ENCODE results near the gene LRRTM4.
"Not testable (repeated sequence)": the region's sequence is repeated elsewhere in the genome, so short reads cannot be mapped to it uniquely, and the experiment has no call there.

The LRRTM4 gene

GRCh38 chr2:77046339-77046738 lies 475.8 kb downstream of the LRRTM4 start:
- no peak for DNase-seq

- DNase-seq, result not testable (repeated sequence)
Observed at GRCh38 chr2:77045456-77045855, 476.7 kb downstream of the LRRTM4 start.

GRCh38 chr2:77034445-77034844 lies 487.7 kb downstream of the LRRTM4 start:
- no peak for DNase-seq

GRCh38 chr2:77029237-77029636 lies 492.9 kb downstream of the LRRTM4 start:
- DNase-seq, result not testable (repeated sequence)

- no peak for DNase-seq
Observed at GRCh38 chr2:77028032-77028600, 494.1 kb downstream of the LRRTM4 start.

GRCh38 chr2:77025714-77026113 lies 496.5 kb downstream of the LRRTM4 start:
- DNase-seq, result no peak

- DNase-seq, result no peak
Observed at GRCh38 chr2:77021161-77021560, 501.0 kb downstream of the LRRTM4 start.

GRCh38 chr2:77018219-77018618 lies 504.0 kb downstream of the LRRTM4 start:
- no peak for DNase-seq

- no peak for DNase-seq
Observed at GRCh38 chr2:77017355-77017745, 504.8 kb downstream of the LRRTM4 start.

- no peak for DNase-seq
Observed at GRCh38 chr2:77016443-77017354, 505.5 kb downstream of the LRRTM4 start.

- DNase-seq, result no peak
Observed at GRCh38 chr2:77013953-77014352, 508.2 kb downstream of the LRRTM4 start.

GRCh38 chr2:77013457-77013856 lies 508.7 kb downstream of the LRRTM4 start:
- DNase-seq, result no peak

- DNase-seq, result no peak
Observed at GRCh38 chr2:77009307-77009706, 512.9 kb downstream of the LRRTM4 start.

- no peak for DNase-seq
Observed at GRCh38 chr2:77008853-77009252, 513.3 kb downstream of the LRRTM4 start.

GRCh38 chr2:77007686-77008085 lies 514.5 kb downstream of the LRRTM4 start:
- DNase-seq, result no peak

GRCh38 chr2:77005522-77005921 lies 516.7 kb downstream of the LRRTM4 start:
- DNase-seq, result no peak

- DNase-seq, result no peak
Observed at GRCh38 chr2:77001895-77002294, 520.3 kb downstream of the LRRTM4 start.

- DNase-seq, result no peak
Observed at GRCh38 chr2:76998704-76999103, 523.5 kb downstream of the LRRTM4 start.

- DNase-seq, result no peak
Observed at GRCh38 chr2:76998152-76998551, 524.0 kb downstream of the LRRTM4 start.

- DNase-seq, result no peak
Observed at GRCh38 chr2:76997296-76997695, 524.9 kb downstream of the LRRTM4 start.

GRCh38 chr2:76985387-76986136 lies 536.6 kb downstream of the LRRTM4 start:
- no peak for DNase-seq

GRCh38 chr2:76984359-76984758 lies 537.8 kb downstream of the LRRTM4 start:
- DNase-seq, result no peak

- no peak for DNase-seq
Observed at GRCh38 chr2:76980067-76980787, 541.9 kb downstream of the LRRTM4 start.

All from activated effector memory CD4-positive, alpha-beta T cell treated with anti-CD3 and anti-CD28 coated beads, Interleukin-2, amount 50 U/mL, for 16 hours (primary cell).